GM19043 (cell line): Measurements from ENCODE around the gene LMF1.
"Not testable (repeated sequence)": the region's sequence is repeated elsewhere in the genome, so short reads cannot be mapped to it uniquely, and the experiment has no call there.

Experiments used
- ATAC-seq: cut with Tn5 transposase; IDR thresholded peaks from one replicate; pipeline ENCODE4 v1.9.1; 2021; ENCODE audit warnings: low read depth; ENCODE audit not compliant: unreplicated experiment

The LMF1 gene

GRCh38 chr16:953818-954217 is 17.0 kb downstream of the LMF1 start:
- not testable (repeated sequence) for ATAC-seq

- ATAC-seq, result no peak
Observed at GRCh38 chr16:952321-952720, 18.5 kb downstream of the LMF1 start.

DNA sequence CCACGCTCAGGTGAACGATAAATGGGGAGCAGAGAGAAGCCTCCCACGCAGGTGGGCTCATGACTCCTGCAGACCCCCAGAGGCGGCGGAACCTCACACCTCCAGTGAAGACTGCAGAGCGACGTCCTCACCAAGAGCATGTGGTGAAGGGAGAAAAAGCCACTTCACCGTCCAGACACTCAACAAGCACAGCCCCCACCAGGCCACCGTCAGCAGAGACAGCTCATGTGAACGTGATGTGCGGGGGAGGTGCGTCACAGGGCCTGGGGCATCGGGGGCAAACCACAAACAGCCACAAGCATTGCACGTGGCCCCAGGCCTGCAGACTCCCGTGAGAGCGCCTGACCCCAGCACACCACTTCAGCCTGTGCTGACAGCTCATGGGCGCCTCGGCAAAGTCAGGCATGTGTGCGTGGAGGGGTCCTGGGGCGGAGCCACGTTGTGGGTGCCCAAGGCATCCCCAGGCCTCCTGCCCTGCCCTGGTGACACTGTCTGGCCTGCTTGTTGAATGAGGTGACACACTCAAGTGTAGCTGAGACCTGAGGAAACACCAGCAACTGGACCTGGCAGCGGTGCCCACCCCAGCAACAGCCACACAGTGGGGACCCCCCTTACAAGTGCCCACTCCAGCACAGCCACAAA is 19.0 kb downstream of the LMF1 start:
- no peak for ATAC-seq

GRCh38 chr16:950733-951573 is 19.8 kb downstream of the LMF1 start:
- ATAC-seq, result not testable (repeated sequence)

- ATAC-seq, result not testable (repeated sequence)
Observed at GRCh38 chr16:948767-949166, 22.0 kb downstream of the LMF1 start.

GRCh38 chr16:947922-948303 is 22.9 kb downstream of the LMF1 start:
- not testable (repeated sequence) for ATAC-seq

DNA sequence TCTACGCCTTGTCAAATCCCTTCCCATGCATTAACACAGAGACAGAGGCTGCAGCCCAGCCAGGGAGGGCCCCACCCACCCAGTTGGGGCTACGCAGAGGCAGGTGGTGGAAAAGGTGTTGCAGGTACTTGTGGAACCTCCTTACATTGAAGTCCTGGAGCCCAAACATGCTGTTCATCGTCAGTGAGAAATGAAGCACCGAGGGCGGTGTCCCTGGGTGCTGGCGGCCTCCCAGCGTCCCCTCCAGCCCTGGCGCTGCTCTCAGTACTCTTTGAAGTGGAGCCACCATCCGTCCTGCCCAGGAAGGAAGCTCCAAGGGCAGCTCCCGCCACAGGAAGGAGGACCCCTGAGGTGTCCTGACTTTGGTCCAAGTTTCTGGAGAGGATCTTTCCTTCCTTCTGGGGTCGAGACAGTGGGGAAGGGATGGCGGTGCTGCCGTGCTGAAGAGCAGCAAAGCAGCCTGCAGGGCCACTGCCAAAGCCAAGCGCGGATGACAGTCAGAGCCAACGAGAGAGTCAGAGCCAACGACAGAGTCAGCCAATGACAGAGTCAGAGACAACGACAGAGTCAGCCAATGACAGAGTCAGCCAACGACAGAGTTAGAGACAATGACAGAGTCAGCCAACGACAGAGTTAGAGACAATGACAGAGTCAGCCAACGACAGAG is 23.4 kb downstream of the LMF1 start:
- no peak for ATAC-seq

DNA sequence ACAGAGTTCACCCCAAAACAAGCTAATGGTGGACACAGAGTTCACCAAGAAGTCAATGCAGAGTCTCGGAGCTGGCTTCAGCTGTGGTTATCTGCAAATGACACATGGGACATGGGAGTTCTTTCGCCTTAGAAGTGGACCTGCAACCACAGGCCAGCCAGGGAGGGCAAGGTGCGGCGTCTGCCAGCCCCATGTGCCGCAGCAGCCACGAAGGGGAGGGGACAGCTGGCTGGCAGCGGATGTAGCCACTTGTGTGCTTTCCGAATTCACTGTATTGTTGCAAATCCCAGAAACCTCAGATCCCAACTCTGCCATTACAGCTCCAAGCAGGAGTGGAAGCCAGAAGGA is 24.8 kb downstream of the LMF1 start:
- no peak for ATAC-seq

DNA sequence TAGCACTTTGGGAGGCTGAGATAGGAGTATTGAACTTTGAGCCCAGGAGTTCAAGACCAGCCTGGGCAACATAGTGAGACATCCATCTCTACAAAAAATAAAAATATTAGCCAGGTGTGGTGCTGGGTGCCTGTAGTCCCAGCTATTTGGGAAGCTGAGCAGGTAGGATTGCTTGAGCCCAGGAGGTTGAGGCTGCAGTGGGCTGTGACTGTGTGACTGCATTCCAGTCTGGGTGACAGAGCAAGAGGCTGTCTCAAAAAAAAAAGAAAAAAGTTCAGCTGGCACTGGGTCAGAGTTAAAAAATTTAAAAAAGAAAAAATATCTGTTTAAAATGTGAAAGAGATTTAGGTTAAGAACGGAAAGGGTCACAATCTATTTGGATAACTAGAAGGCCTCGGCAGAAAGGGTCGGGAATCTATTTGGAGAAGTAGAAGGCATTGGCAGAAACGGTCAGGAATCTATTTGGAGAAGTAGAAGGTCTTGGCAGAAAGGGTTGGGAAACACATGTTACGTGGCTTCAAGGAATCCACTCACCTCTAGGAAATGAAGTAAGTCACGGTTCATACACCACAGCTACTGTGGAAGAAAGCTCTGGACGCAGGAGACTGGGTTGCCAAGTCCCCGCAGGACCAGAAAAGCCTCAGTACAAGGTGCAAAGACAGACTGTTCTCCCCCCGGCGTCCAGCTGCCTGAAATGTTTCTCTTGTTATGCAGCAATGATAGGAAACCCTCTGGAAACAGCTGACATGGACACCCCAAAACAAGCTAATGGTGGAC is 25.3 kb downstream of the LMF1 start:
- no peak for ATAC-seq

DNA sequence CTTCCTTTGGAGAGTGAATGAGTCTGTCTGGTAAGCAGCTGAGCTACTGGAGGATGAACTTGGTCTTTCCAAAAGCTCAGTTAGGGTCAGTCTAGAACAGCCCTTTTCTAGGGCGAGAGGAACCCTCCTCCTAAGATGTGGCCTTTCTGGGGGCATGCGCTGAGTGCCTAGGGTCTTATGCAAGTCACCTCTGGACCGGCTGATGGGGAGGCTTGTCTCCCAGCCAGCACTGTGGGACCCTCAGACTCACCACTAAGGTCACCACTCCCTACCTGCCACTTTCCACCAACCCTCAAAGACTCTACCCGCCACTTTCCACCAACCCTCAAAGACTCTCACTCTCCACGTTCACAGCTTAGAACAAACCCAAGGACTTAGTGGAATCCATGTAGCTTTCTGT is 26.8 kb downstream of the LMF1 start:
- ATAC-seq, result no peak

GRCh38 chr16:942436-943060 is 28.2 kb downstream of the LMF1 start:
- no peak for ATAC-seq

- ATAC-seq, result no peak
Observed at GRCh38 chr16:939941-940340, 30.8 kb downstream of the LMF1 start.

DNA sequence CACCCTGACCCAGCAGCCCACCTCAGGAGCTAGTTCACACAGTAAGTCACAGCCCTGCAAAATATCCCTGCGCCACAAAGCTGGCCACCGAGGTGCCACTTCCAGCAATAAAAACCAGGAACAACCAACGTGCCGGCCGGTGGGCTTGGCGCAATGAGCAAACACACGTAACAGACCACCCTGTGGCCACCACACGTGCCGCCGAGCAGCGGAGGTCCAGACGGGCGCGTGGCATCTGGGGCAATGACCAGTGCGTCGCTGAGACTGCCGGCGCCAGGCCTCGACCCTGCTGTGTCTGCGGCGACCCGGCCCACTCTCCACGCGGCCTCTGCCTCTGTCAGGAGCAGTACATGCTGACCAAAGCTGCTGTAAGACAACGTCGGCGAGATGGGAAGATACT is 31.5 kb downstream of the LMF1 start:
- ATAC-seq, result no peak

DNA sequence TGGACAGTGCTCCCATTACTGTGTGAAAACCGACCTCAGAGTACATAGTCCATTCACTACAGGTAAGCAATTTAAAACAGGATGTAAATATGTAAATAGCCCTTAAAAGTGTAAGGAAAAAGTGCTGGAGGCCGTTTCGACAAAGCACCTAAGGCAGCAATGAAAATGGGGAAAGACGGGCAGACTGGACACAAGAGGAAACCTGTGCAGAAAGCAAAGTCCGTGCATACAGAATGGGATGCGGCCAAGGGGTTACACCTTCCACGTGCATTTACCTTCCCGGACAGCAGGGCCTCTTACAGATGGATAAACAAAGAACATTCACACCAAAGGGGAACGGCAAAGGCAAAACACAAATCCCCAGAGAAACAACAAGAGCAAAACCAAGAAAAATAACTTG is 32.0 kb downstream of the LMF1 start:
- no peak for ATAC-seq

GRCh38 chr16:938136-938535 is 32.6 kb downstream of the LMF1 start:
- no peak for ATAC-seq

DNA sequence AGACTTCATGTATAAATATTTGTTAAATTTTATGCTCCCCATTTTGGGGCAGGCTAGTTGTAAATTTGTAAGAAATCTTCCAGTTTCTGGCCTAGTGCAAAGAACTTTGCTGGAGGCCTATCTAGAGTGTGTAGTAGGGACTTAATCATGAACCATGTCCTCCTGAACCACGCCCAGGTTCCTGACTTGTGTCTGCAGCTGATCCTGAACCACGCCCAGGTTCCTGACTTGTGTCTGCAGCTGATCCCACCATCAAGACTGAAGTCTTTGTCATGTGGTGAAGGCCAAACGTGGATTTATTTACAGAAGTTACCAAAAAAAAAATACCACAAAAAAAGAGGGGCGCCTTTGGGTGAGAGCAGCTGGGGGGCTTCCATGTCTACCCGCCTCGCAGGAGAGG is 33.1 kb downstream of the LMF1 start:
- no peak for ATAC-seq

- no peak for ATAC-seq
Observed at GRCh38 chr16:937311-937710, 33.5 kb downstream of the LMF1 start.

- ATAC-seq, result no peak
Observed at GRCh38 chr16:935684-936083, 35.1 kb downstream of the LMF1 start.

- ATAC-seq, result no peak
Observed at GRCh38 chr16:934178-934577, 36.6 kb downstream of the LMF1 start.

GRCh38 chr16:933581-933980 is 37.2 kb downstream of the LMF1 start:
- ATAC-seq, result no peak
